ENCODE measurements around the gene GGTLC3.
"Not testable (repeated sequence)": the region's sequence is repeated elsewhere in the genome, so short reads cannot be mapped to it uniquely, and the experiment has no call there.

Gene GGTLC3

DNA sequence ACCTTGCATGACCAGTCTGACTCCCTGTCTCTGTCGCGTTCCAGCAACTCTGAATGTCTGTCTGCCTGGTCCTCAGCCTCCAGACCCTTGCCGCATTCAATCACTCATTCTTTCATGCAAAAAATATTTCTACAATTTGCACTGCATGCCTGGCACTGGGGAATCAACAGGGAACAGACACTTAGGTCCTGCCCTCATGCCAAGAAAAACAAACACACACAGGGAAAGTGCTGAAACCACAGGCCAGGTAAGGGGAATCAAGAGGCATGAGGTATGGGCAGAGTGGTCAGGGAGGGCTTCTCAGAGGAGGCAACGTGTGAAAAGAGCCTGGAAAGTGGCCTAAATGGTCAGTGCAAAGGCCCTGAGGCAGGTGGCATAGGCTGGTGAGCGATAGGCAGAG, at the start of gene GGTLC3:
TSS of gene GGTLC3 (minus strand) at position 101 of the 400 bp plus-strand sequence. CDS start 264 bp downstream, outside the sequence.
- H3K27ac ChIP-seq (ENCODE audit: low read depth, low read length); H3K9me3 ChIP-seq (ENCODE audit: control insufficient read depth, insufficient read depth, low read length); H3K4me3 ChIP-seq (ENCODE audit: low read depth, low read length); H3K4me1 ChIP-seq (ENCODE audit: control insufficient read depth, insufficient read depth, low read length); H3K36me3 ChIP-seq (ENCODE audit: control insufficient read depth, insufficient read depth, low read length); H3K27me3 ChIP-seq (ENCODE audit: control insufficient read depth, insufficient read depth, low read length); H3K9ac ChIP-seq (ENCODE audit: low read depth, low read length): not testable (repeated sequence)

DNA sequence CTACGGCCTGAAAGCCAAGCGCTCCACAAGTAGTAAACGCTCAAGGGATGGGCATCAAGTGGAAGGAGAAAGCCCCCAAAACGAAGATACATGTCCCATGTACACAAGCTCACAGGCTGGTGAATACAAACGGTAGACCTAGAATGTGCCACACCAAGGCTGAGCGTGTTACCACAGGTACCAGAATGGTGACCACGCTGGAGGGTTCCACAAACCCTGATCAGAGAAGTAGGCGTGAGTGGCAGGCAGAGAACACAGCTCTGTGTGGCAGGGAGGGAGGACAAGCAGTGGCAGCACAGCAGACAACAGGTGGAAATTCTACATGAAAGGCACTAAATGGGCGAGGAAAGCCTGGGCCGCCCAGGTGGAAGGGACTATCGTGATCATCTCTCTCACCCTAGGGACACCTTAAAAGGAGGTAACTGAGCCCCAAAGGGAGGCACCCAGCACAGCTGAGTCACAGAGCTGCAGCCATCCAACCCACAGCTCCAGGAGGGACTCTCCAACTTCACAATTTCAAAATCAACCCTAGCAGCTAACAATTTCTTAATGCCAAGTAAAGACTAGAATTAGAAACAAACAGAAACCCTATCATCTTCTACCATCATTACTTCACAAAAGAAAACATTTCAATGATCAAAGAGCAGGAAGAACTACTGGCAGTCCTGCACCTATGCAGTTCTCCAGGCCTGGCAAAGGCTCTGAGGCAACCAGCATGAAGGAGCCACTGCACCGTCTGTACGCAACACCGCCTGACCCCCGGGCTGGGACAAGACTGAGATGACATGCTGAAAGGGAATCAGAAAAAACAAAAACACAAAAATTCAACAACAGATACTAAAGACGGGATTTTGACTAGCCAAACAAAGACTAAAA, 42.4 kb upstream of the GGTLC3 start:
- H3K4me3 ChIP-seq (ENCODE audit: low read depth, low read length); H3K9me3 ChIP-seq (ENCODE audit: control insufficient read depth, insufficient read depth, low read length); H3K4me1 ChIP-seq (ENCODE audit: control insufficient read depth, insufficient read depth, low read length); H3K27ac ChIP-seq (ENCODE audit: low read depth, low read length); H3K36me3 ChIP-seq (ENCODE audit: control insufficient read depth, insufficient read depth, low read length); H3K9ac ChIP-seq (ENCODE audit: low read depth, low read length); H3K27me3 ChIP-seq (ENCODE audit: control insufficient read depth, insufficient read depth, low read length): not testable (repeated sequence)

DNA sequence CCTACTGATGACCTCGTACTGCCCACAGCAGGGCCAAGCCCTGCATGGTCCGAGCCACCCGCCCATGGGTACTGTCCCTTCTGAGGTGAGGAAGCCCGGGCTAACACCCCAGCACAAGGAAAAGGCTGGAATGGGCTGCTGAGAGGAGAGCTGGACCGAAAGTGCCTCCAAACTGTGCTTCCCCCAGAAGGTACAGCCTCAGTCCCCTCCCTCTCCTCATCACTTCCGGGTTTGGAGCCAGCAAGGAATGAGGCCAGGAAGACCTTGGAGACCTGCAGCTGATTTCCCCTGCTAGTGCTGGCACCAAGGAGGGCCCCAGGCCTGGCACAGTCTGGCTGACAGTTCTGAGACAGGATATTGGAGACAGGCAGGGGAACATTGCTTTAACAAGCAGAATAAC, 41.0 kb upstream of the GGTLC3 start:
- not testable (repeated sequence) for H3K9ac ChIP-seq (ENCODE audit: low read depth, low read length); H3K27ac ChIP-seq (ENCODE audit: low read depth, low read length); H3K4me3 ChIP-seq (ENCODE audit: low read depth, low read length); H3K9me3 ChIP-seq (ENCODE audit: control insufficient read depth, insufficient read depth, low read length); H3K27me3 ChIP-seq (ENCODE audit: control insufficient read depth, insufficient read depth, low read length); H3K36me3 ChIP-seq (ENCODE audit: control insufficient read depth, insufficient read depth, low read length); H3K4me1 ChIP-seq (ENCODE audit: control insufficient read depth, insufficient read depth, low read length)

DNA sequence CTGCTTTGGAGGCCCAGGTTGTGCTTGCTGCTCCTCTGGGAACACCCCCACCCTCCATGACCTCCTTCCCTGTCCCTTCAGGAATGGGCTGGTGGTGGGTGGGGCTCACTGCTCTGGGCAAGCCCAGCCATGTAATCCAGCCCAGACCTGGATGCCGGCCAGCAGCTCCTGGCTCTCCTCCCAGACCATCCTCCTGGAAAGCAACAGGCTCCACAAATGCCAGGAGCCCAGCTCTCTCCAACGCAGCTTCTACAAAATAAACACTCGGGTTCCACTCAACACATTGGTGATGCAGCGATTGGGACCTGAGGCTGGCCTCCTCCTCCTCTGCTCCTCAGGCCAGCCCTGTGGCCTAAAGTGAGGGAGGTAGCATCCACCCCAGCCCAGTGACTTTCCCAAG, 40.6 kb upstream of the GGTLC3 start:
- H3K27me3 ChIP-seq (ENCODE audit: control insufficient read depth, insufficient read depth, low read length), result not testable (repeated sequence)

DNA sequence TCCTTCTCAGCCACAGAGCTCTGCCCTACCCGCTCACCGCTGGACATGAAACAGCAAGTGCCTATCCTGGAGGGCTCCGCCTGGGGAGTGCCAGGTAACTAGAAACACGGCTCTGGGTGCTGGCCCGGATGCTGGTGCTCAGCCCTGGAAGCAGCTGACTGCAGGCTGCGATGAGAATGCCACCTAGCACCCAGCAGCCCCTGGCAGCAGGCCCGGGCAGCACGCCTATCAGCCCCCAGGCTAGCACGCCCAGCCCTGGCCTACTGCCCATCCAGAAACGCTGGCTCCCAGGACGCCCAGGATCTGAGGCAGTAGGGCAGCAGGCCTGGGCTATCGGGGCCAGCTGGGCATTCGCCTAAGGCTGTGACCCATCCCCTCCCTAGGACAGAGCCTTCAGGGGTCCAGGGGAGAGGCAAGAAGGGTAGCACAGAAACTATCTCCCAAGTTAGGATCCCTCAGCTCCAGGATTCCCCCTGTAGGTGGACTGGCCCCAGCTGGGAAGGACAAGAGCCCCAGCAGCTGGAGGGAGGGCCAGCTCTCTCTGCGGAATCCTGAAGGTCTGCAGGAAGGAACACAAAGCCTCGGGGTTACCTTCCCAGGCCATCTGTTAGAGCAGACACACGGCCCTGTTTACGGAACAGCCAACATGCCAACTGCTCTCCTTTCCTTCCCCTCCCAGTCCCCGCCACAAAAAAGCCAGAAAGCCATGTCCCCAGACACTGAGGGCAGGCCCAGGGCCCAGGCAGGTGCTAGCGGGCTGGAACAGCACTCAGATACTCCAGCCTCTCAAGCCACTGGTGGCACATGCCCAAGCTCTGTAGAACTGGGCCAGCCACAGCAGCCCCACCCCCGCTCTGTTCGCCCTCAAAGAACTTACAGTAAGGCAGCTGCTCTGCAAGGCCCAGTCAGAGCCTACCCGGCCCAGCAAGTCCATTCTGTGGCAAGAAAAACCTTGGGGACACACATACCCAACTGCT, 36.6 kb upstream of the GGTLC3 start:
- not testable (repeated sequence) for H3K9me3 ChIP-seq (ENCODE audit: control insufficient read depth, insufficient read depth, low read length); H3K4me1 ChIP-seq (ENCODE audit: control insufficient read depth, insufficient read depth, low read length); H3K36me3 ChIP-seq (ENCODE audit: control insufficient read depth, insufficient read depth, low read length); H3K27me3 ChIP-seq (ENCODE audit: control insufficient read depth, insufficient read depth, low read length); H3K27ac ChIP-seq (ENCODE audit: low read depth, low read length); H3K9ac ChIP-seq (ENCODE audit: low read depth, low read length); H3K4me3 ChIP-seq (ENCODE audit: low read depth, low read length)

More for the DNA sequence above, 40.6 kb upstream of the GGTLC3 start:
- H3K9me3 ChIP-seq (ENCODE audit: control insufficient read depth, insufficient read depth, low read length); H3K27ac ChIP-seq (ENCODE audit: low read depth, low read length); H3K4me3 ChIP-seq (ENCODE audit: low read depth, low read length); H3K4me1 ChIP-seq (ENCODE audit: control insufficient read depth, insufficient read depth, low read length); H3K36me3 ChIP-seq (ENCODE audit: control insufficient read depth, insufficient read depth, low read length); H3K9ac ChIP-seq (ENCODE audit: low read depth, low read length): not testable (repeated sequence)

DNA sequence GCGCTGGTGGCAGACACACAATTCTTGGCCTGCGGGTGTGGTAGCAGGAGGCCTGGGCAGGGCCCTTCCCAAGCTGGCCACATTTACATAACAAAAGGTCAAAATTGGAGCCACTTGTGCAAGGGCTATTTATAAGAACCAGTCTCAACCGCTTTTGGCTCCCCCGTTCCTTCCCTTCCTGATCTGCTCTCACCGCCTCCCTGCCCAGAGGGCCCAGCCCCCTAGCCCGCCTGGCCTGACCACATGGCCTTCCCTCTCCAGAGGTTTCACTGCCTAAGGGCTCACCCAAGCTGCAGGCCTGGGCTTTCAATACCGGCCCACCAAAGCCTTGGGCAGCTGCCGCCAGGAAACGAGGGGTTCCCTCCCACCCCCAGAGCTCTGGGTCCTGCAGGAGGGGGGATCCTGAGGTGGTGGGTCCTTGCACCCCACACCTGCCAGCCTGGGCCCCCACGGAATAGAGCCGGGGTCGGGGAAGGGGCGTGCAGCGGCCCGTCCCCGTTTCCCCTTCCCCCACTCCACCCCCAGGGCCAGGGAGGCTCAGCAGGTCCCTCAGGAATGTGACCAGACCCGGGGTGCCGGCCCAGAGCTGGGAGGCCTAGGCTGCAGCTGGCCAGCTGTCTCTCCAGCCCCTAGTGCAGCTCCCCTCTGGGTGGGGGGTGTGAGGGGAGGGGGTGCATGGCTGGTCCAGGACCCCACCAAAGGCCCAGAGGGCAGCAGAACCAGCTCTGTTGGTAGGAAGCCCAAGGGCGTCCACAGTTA, 35.1 kb upstream of the GGTLC3 start:
- not testable (repeated sequence) for H3K9ac ChIP-seq (ENCODE audit: low read depth, low read length); H3K27me3 ChIP-seq (ENCODE audit: control insufficient read depth, insufficient read depth, low read length); H3K9me3 ChIP-seq (ENCODE audit: control insufficient read depth, insufficient read depth, low read length); H3K27ac ChIP-seq (ENCODE audit: low read depth, low read length); H3K36me3 ChIP-seq (ENCODE audit: control insufficient read depth, insufficient read depth, low read length); H3K4me3 ChIP-seq (ENCODE audit: low read depth, low read length); H3K4me1 ChIP-seq (ENCODE audit: control insufficient read depth, insufficient read depth, low read length)

DNA sequence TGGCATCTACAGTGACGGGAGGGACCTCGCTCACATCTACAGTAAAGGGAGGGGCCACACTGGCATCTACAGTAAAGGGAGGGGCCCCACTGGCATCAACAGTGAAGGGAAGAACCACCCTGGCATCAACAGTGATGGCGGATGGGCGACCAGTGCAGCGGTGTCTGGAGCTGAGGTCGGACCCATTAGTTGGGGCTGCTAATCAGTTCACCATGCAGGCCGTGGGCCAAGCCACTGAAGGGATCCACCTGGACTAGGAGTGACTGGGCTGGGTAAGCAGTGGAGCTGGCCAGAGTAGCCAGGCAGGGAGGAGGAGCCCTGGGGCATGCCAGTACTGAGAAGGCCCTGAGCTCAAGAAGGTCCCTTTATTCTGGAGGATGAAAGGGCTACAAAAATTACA, 33.1 kb upstream of the GGTLC3 start:
- not testable (repeated sequence) for H3K27ac ChIP-seq (ENCODE audit: low read depth, low read length); H3K4me1 ChIP-seq (ENCODE audit: control insufficient read depth, insufficient read depth, low read length); H3K27me3 ChIP-seq (ENCODE audit: control insufficient read depth, insufficient read depth, low read length); H3K9me3 ChIP-seq (ENCODE audit: control insufficient read depth, insufficient read depth, low read length); H3K9ac ChIP-seq (ENCODE audit: low read depth, low read length); H3K4me3 ChIP-seq (ENCODE audit: low read depth, low read length); H3K36me3 ChIP-seq (ENCODE audit: control insufficient read depth, insufficient read depth, low read length)

DNA sequence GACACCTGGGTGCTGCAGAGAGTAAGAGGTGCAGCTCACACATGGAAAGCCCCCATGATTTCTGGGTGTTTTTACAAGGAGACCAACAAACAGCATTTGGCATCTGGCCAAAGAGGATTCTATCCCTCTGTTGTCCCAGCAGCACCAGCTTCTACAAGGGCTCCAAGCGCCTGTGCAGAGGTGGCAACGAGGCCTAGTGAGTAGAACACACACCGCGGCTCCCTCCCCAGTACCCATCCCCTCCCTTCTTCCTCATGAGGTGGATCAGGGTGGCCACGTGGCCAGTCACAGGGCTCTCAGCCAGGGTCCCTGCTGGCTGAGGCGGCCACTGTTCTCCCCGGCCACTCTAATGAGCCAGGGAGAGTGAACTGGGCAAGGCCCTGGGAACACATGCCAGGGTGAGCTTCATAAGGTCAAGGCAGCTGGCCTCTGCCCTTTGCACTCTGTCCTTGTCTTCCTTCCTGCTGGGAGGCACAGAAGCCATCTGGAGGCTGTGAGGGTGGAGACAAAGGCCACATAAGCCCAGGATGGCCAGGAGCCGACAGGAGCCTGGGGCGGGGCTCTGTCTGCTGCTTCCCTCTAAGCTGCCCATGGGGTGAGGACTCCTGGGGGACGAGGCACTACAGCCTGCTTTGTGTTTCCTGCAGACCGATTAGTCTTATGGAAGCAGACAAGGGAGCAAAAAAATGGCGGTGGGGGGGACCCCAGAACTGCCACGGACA, 31.7 kb upstream of the GGTLC3 start:
- H3K9me3 ChIP-seq (ENCODE audit: control insufficient read depth, insufficient read depth, low read length); H3K4me1 ChIP-seq (ENCODE audit: control insufficient read depth, insufficient read depth, low read length); H3K27ac ChIP-seq (ENCODE audit: low read depth, low read length); H3K27me3 ChIP-seq (ENCODE audit: control insufficient read depth, insufficient read depth, low read length); H3K4me3 ChIP-seq (ENCODE audit: low read depth, low read length); H3K36me3 ChIP-seq (ENCODE audit: control insufficient read depth, insufficient read depth, low read length); H3K9ac ChIP-seq (ENCODE audit: low read depth, low read length): not testable (repeated sequence)

DNA sequence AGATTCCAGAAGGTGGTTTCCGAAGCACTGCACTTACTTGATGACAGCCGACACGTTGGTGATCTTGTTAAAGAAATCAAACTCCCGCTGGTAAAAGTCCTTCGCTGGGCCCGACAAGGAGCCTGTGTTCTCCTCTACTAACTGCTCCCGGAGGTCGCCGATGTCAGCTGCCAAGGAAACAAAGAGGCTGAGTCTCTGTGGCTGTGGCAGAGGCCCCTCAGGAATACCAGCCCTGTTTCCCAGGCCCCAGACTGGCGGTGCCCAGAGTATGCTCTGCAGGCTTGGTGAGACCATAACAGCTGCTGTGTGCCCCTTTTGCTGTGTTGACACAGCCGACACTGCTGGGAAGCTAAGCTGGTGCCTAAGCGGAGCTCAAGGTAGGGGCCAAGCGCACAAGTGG, 26.7 kb upstream of the GGTLC3 start:
- H3K9me3 ChIP-seq (ENCODE audit: control insufficient read depth, insufficient read depth, low read length); H3K4me3 ChIP-seq (ENCODE audit: low read depth, low read length); H3K27me3 ChIP-seq (ENCODE audit: control insufficient read depth, insufficient read depth, low read length); H3K36me3 ChIP-seq (ENCODE audit: control insufficient read depth, insufficient read depth, low read length); H3K9ac ChIP-seq (ENCODE audit: low read depth, low read length); H3K4me1 ChIP-seq (ENCODE audit: control insufficient read depth, insufficient read depth, low read length); H3K27ac ChIP-seq (ENCODE audit: low read depth, low read length): not testable (repeated sequence)

DNA sequence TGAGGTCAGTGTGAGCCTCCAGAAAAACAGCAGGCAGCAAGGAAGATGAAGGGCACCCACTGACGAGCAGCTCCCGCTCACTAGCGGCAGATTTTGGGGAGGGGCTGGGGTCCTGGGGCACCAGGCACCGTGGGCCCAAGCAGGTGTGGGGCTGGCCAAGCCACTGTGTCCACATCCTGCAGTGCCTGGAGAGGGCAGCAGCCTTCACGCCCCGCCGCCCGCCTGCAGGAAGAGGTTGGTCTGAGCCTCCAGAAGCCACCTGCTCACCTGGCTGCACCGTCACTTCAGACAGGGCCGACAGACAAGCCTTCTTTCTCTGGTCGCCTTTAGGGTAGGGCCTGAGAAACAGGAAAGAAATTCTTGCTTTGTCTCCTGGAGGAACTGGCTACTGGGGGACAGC, 25.4 kb upstream of the GGTLC3 start:
- H3K4me3 ChIP-seq (ENCODE audit: low read depth, low read length); H3K4me1 ChIP-seq (ENCODE audit: control insufficient read depth, insufficient read depth, low read length); H3K9ac ChIP-seq (ENCODE audit: low read depth, low read length); H3K36me3 ChIP-seq (ENCODE audit: control insufficient read depth, insufficient read depth, low read length); H3K27me3 ChIP-seq (ENCODE audit: control insufficient read depth, insufficient read depth, low read length); H3K9me3 ChIP-seq (ENCODE audit: control insufficient read depth, insufficient read depth, low read length); H3K27ac ChIP-seq (ENCODE audit: low read depth, low read length): not testable (repeated sequence)

All from HUES48 (cell line).